SHP77 (cell line): ENCODE results near the gene FOXJ1.

Experiments used
- DNase-seq, 2 experiments: peaks; one replicate each; lab custom pipeline; 2025; lab: John Stamatoyannopoulos, UW

FOXJ1 gene

DNA sequence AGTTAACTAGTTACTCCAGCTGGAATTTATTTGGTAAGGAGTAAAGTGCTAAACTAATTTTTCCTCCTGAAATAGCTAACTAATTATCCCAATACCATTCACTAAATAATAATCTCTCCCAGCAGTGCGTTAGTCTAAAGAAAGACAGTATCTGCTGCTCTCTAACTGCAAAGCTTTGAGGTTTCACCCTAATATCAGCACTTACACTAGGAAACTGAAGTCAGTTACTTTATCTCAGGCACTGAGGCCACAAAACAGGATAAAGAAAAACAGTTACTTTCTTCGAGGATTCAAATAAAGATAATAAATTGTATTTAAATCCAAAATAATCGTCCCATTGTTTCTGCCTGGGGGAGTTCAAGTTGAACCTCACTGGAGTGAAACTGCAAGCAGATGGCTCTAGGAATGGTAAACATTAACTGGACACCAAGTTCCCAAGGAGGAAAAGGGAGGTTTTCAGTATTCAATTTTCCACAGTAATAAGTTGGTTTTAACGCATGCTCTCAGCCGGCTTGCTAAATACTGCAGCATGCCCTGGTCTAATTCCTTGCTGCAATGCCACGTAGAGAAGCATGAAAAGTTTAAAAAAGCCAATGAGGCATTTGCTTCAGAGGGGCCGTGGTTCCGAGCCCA, 20.0 kb upstream of the FOXJ1 start:
- DNase-seq, result no peak

- DNase-seq, result no peak
Measured at GRCh38 chr17:76159157-76159556, 18.1 kb upstream of the FOXJ1 start.

DNA sequence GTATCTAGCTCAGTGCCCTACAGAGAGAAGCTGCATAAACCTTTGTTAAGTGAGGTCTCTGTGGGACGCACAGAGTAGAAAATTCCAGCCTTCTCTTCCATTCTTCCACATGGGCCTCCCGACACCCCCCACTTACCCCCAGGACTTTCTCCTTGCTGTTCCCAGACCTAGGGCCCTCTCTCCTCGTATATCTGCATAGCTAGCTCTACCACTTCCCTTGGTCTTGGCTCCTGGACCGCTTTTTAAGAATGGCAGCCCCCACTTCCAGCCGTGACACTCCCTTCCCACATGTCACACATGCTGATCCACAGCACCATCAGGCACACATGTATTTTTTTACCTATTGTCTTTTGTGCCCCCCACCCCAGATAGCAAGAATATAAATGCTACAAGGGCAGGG, 16.7 kb upstream of the FOXJ1 start:
- no peak for DNase-seq

- DNase-seq, result no peak
Measured at GRCh38 chr17:76156662-76156991, 15.6 kb upstream of the FOXJ1 start.

GRCh38 chr17:76155988-76156661, 15.1 kb upstream of the FOXJ1 start:
- DNase-seq, result no peak

DNA sequence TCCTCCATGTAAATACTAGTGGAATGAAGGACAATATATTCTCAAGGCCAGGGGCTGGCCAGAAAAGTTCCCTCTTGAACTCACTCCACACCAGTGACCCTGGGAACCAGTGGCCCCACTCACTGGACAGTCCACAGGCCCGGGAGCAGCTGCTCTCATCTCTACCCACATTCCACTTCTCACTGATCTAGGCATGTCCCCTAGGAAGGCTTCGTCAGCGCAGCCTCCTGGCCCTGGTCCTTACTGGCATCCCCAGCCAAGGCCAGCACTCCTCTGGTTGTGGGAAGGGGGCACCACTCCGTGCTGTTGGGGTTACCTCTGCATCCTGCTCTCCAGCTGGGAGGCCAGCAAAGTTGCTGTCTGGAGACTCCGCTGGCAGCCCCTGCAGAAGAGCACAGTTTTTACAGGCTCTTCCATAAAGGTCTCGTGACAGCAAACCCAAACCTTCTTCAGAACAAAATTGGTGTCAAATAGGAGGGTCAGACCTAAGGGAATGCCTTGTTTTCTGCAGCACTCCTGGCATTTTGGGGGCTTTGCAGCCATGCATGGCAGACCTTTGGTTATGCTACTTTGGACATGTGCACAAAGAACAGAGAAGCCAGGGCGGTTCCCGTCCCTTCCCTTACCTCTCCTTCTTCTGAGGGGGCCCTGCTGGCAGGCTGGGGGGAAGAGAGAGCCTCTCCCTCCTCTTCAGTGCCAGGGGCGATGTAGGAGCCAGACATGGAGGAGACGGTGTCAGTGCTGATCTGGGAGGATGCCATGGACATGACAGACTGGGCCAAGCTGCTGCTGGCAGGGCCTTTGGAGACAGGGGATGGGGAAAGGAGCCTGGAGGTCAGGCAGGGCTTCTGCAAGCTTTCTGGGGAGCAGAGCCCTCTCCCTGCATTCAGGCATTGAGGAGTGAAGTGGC, 14.1 kb upstream of the FOXJ1 start:
- DNase-seq, result no peak

DNA sequence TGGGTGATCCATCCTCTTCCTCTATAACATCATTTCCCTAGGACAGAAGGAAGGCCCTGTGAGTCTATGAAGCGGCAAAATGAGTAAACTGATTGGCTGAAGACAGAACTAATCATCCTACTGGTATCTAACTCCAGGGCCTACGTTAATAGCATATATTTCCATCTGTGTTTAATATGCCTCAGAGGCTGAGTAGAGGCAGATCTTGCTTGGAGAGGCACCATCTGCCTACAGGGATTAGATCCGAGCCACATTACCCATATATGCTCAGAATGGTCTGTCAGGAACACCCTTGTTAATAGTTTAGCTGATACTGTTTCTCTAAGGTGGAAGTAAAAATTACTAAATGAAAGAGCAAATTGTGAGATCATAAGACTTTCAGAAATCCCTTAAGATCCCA, 13.2 kb upstream of the FOXJ1 start:
- DNase-seq, result no peak

DNA sequence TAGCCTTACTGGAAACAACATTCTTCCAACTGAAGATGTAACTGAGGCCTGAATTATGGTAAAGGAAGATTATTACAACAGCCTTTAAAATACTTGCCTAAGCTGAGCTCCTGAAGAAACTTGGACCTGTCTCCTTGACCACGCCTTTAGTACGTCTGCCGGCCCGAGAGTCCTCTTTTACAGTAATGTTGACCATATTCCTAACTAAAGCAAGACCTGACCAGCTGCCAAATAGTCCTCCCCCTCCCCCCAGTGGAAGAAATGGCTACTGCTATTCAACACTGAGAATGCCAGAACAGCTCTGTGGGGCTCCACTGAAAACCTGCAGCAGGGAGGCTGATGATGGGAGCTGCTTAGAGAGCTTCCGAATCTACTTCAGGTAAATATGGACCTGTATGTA, 12.6 kb upstream of the FOXJ1 start:
- no peak for DNase-seq

DNA sequence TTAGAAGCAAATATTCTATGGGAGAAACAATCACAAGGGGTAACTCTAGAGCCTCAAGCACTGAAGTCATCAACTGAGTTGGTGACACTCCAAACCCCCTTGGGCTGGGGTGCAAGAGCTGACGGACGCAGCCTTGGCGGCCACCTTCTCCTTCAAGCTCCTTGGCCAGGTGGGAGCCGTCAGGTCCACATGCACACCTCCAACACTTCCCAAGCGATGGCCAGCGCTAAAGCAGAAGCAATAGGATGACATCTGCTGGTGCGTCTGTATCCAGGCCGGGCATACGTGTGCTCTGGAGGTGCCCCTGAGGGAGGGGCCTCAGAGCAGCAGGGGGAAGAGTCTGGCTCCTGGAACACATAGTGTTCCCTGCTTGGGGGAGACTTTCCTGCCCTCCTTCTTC, 12.2 kb upstream of the FOXJ1 start:
- no peak for DNase-seq

- DNase-seq, result no peak
Measured at GRCh38 chr17:76152591-76152990, 11.5 kb upstream of the FOXJ1 start.

GRCh38 chr17:76151896-76152454, 10.9 kb upstream of the FOXJ1 start:
- DNase-seq, result no peak

DNA sequence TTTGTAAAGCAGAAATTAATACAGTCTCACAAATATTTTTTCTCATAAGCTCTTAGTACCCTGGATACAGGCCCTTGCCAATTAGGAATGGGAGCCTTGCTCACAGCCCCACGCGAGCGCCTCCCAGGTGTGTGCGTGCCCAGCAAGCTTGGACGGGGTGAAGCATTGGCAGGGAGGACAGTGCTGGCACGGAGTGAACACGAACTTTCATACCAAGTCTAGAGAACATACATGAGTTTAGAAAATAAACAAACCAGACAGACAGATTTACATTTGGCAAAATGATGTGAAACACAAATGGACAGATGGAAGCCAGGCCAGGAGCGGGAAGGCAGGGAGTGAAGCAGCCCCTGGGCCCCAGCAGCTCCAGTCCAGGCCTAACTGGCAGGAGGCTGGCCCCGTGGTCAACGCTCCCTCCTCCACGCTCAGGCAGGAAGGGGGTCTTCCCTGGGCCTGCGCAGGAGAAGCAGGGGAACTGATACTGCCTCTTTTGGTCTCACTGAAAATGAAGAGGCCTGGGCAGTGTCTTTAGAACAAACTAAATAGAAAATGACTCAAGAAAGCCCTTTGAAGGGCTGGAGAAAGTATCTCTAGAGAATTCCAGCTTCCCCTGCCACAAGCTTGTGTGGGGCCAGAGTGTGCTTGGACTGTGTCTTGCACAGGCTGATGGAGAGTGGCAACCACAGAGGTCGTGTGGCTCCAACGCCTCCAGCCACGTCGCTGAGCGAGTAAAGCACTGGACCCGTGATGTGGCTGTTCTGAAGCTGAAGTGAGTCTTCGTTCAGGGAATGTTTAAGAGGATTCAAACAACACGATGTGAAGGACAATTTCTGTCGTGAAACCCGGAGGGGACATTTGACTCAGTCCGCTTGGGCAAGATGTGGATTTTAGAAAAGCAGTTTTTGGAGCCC, 9.9 kb upstream of the FOXJ1 start:
- no peak for DNase-seq

- DNase-seq, result no peak
Measured at GRCh38 chr17:76149214-76149613, 8.2 kb upstream of the FOXJ1 start.

- no peak for DNase-seq
Measured at GRCh38 chr17:76148015-76148326, 6.9 kb upstream of the FOXJ1 start.

DNA sequence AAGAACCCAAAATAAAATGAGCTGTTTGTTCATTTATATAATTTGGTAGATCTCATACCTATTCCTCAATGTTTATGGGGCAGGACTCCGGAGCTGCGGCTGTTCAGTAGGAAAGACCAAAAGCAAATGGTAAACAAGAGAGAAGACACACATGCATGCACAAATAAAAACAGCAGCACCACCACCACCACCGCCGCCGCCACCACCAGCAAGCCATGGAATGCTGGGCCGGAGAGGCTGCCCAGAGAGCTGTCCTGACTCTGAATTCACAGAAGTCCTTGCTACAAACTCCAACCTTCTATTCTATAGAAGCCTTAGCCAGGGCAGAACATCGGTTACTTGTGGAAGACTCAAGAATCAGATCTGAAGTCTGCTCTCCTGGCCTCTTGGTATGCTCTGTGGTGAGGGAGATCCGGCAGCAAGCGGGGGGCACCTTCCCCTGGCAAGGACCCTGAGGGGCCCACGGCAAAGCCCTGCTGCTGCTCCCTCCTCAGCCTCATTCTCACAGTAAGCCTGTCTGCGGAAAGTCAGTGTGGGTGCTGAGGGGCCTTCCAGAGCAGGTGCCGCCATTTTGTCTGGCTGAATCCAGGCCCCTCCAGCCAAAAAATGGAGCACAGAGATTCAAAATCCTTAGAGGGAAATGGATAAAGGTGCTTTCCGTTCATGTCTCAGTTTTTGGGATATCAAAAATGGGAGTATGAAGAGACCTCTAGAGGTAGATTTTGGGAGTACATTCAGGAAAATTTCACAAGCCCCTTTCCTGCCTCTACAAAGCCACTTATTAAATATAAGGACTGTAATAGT, 6.4 kb upstream of the FOXJ1 start:
- DNase-seq, result peak in 1 of 2 experiments; percentile 20

- no peak for DNase-seq
Measured at GRCh38 chr17:76146053-76146851, 5.2 kb upstream of the FOXJ1 start.

GRCh38 chr17:76145231-76146052, 4.4 kb upstream of the FOXJ1 start:
- peak in 1 of 2 experiments; percentile 44 for DNase-seq

- no peak for DNase-seq
Measured at GRCh38 chr17:76142585-76143041, 1.6 kb upstream of the FOXJ1 start.

DNA sequence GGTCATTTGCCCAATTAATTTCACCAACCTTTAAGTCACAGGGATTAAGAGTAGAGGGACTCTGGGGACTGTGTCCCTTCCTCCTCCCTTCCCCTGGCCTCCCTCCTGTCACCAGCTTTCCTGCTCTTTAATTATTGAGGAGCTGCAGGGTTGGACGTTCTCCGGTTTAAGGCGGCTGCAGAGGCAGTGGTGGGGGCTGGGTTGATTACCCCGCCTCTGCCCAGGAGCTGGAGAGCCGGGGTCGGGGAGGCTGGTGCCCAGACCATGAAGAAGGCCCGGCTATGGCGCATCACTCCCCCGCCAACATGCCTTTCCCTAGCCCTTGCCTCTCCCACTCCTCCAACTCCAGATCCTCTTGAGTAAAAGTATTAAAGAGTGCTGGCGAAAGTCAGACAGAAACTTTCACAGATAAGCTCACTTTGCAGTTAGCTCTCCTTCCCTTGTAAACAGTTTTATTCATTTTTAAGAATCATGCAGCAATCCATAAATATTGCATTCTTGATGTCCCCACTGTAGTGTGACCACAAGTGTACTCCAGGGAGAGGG, 1.1 kb upstream of the FOXJ1 start:
- DNase-seq, result no peak
